ENCODE results near the gene IQSEC1.

The IQSEC1 gene

DNA sequence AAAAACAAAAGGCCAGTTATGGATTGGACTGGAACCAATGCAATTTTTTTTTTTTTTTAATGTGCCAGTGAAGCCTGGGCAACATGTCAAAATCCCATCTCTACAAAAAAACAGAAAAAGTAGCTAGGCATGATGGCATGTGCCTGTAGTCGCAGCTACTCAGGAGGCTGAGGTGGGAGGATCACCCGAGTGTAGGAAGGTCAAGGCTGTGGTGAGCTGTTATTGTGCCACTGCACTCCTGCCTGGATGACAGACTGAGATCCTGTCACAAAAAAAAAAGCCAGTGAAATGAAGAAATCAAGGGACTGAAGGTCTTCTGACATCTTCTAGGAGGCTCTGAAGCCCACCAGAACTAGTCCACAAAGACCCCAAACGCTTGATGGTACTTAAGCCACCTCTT, 101.2 kb downstream of the IQSEC1 start:
- DNase-seq (ENCODE audit: low read depth), result peak; percentile 56
- TF ChIP-seq POLR2A (IDR thresholded peaks at IDR 0.05; ENCODE audit: extremely low read depth, insufficient read length) (no peak), MYC (IDR thresholded peaks at IDR 0.05; ENCODE audit: low read depth, low read length) (no peak)
- TF ChIP-seq, protein P1, sequence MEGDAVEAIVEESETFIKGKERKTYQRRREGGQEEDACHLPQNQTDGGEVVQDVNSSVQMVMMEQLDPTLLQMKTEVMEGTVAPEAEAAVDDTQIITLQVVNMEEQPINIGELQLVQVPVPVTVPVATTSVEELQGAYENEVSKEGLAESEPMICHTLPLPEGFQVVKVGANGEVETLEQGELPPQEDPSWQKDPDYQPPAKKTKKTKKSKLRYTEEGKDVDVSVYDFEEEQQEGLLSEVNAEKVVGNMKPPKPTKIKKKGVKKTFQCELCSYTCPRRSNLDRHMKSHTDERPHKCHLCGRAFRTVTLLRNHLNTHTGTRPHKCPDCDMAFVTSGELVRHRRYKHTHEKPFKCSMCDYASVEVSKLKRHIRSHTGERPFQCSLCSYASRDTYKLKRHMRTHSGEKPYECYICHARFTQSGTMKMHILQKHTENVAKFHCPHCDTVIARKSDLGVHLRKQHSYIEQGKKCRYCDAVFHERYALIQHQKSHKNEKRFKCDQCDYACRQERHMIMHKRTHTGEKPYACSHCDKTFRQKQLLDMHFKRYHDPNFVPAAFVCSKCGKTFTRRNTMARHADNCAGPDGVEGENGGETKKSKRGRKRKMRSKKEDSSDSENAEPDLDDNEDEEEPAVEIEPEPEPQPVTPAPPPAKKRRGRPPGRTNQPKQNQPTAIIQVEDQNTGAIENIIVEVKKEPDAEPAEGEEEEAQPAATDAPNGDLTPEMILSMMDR (IDR thresholded peaks at IDR 0.05; ENCODE audit: low read depth, low read length), result no peak
- TF ChIP-seq, protein P2, sequence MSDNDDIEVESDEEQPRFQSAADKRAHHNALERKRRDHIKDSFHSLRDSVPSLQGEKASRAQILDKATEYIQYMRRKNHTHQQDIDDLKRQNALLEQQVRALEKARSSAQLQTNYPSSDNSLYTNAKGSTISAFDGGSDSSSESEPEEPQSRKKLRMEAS (IDR thresholded peaks at IDR 0.05; ENCODE audit: low read depth, low read length), result no peak
- no peak overlapping the region for H3K4me3 ChIP-seq (ENCODE audit: low read depth, low read length)

DNA sequence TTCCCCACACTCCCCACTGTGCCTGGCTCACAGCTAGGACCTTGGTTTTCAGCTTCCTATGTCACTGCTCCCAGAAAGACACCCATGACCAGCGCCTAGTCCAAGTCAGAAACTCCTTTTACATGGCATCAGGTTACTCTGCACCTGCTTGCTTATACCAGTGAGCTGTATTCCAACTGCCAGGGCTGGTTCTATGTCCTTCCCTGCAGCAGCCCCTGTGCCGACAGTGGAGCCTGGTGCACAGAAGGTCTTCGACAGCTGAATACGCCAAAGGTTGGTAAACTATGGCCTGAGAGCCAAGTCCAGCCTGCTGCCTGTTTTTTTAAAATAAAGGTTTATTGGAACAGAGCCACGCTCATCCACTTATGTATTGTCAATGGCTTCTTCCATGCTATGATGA, 102.5 kb downstream of the IQSEC1 start:
- H3K4me3 ChIP-seq (ENCODE audit: low read depth, low read length), result no peak overlapping the region
- TF ChIP-seq, protein P1 (IDR thresholded peaks at IDR 0.05; ENCODE audit: low read depth, low read length), result no peak
- TF ChIP-seq, protein P2 (IDR thresholded peaks at IDR 0.05; ENCODE audit: low read depth, low read length), result no peak
- TF ChIP-seq POLR2A (IDR thresholded peaks at IDR 0.05; ENCODE audit: extremely low read depth, insufficient read length) (no peak), MYC (IDR thresholded peaks at IDR 0.05; ENCODE audit: low read depth, low read length) (no peak)
- no peak for DNase-seq (ENCODE audit: low read depth)

DNA sequence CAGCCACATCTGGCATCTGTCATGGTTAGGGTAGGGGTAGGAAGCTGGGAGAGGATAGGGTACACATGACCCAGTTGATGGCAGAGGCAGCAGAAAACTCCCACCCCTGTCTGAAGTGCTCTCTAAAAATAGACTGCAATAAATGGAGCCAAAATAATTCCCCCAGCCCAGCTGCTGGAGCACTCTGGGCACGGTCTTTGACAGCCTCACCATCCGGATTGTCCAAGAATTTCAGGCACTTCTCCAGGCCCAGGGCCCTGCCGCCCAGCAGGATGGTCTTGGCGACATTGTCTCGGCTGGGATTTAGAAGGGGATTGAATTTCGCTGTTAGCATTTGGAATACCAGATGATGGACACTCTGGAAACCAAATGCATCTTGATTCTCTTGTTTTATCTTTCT, 103.7 kb downstream of the IQSEC1 start:
- TF ChIP-seq POLR2A (IDR thresholded peaks at IDR 0.05; ENCODE audit: extremely low read depth, insufficient read length) (no peak), MYC (IDR thresholded peaks at IDR 0.05; ENCODE audit: low read depth, low read length) (no peak)
- TF ChIP-seq, protein P2 (IDR thresholded peaks at IDR 0.05; ENCODE audit: low read depth, low read length), result no peak
- TF ChIP-seq, protein P1 (IDR thresholded peaks at IDR 0.05; ENCODE audit: low read depth, low read length), result no peak
- H3K4me3 ChIP-seq (ENCODE audit: low read depth, low read length), result no peak overlapping the region
- DNase-seq (ENCODE audit: low read depth), result no peak

DNA sequence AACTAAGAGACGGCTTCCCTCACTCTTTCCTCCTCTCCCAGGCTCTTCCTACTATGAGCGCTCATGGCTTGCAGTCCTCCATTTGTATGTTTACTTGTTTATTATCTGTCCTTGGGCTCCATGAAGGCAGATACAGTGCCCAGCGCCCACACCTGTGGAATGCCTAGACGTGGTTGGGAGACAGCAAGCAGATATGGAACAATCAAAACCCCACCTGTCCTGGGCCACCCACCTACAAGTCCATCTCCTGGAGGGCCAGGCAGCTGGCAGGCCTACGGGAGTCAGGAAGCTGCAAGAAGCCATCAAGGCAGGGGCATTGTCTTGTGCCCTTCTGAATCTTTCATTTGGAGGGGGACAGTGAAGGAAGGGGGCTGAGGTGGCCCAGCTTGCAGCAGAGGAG, 104.7 kb downstream of the IQSEC1 start:
- no peak overlapping the region for H3K4me3 ChIP-seq (ENCODE audit: low read depth, low read length)
- TF ChIP-seq MYC (IDR thresholded peaks at IDR 0.05; ENCODE audit: low read depth, low read length) (no peak), POLR2A (IDR thresholded peaks at IDR 0.05; ENCODE audit: extremely low read depth, insufficient read length) (no peak)
- TF ChIP-seq, protein P2 (IDR thresholded peaks at IDR 0.05; ENCODE audit: low read depth, low read length), result no peak
- TF ChIP-seq, protein P1 (IDR thresholded peaks at IDR 0.05; ENCODE audit: low read depth, low read length), result no peak
- no peak for DNase-seq (ENCODE audit: low read depth)

DNA sequence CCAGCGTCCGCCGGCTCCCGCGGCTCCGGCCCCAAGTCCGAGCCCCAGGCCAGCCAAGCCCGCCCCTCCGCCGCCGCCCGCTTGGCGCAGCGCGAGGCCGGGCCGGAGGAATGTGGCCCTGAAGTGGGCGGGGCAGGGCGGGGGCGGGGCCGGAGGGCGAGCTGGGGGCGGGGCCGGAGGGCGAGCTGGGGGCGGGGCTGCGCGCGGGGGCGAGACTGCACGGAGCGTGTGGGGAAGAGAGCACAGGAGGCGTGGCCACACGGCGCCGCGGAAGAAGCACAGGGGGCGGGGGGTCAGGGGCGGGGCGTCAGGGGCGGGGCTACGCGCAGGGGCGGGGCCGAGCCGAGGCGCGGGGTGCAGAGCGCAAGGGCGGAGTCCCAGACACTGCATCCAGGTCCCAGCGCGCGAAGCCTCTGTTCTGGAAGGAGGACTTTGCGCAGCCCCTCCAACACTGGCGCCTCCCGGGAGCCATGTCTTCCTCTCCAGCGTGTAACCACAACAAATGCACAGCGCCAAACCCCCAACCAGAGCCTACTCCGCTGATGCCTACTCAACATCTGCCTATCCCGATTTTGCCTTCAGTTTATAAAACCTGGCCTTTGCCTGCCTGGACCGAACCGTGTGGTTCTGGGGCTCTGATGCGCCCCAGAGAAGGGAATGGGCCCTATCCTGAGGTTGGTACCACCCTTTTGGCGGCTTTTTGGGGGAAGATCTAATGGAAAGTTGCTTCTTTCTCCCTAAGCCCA, 105.5 kb downstream of the IQSEC1 start:
- peak; percentile 86 for DNase-seq (ENCODE audit: low read depth)
- H3K4me3 ChIP-seq (ENCODE audit: low read depth, low read length), result no peak overlapping the region
- TF ChIP-seq, protein P2 (IDR thresholded peaks at IDR 0.05; ENCODE audit: low read depth, low read length), result peak; percentile 6; the same call in 1 of the 2 replicates
- TF ChIP-seq POLR2A (IDR thresholded peaks at IDR 0.05; ENCODE audit: extremely low read depth, insufficient read length), result no peak

DNA sequence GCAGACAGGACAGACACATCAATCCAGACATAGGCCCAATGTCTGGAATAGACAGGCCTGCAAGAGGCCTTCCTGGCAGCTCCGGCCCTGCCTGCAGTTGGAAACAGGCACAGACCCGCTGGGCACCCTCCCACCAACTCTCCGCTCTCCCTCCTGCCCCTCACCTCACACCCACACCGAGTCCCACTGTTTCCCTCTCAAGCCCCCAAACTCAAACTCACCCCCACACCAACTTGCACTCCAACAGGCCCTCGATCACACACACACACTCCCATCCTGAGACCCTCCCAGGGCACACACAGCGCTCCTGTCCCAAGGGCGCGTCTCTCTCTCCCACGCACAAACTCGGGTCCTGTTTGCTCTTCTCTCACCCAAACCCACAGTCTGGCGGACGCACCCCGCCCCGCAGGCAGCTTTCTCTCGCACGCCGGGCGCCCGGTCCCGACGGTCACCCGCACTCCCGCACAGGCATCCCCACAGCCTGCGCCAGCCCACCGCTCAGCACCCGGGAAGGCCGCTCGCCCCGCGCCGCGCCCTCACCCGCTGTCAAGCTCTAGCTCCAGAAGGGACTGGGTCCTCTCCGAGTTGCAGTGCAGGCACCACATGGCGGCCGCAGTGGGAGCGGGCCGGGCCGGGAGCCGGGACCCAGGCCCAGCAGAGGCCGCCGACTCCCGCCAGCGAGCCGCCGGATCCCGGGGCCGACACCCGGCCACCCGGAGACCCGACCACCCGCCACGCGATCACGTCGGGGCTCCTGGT, 106.2 kb downstream of the IQSEC1 start:
- H3K4me3 ChIP-seq (ENCODE audit: low read depth, low read length), result peak overlapping the region; percentile 34
- DNase-seq (ENCODE audit: low read depth), result peak; percentile 30
- TF ChIP-seq MYC (IDR thresholded peaks at IDR 0.05; ENCODE audit: low read depth, low read length) (no peak), POLR2A (IDR thresholded peaks at IDR 0.05; ENCODE audit: extremely low read depth, insufficient read length) (no peak)
- TF ChIP-seq, protein P1 (IDR thresholded peaks at IDR 0.05; ENCODE audit: low read depth, low read length), result no peak
- TF ChIP-seq, protein P2 (IDR thresholded peaks at IDR 0.05; ENCODE audit: low read depth, low read length), result no peak
